ENCODE measurements around the gene LANCL2.

Gene LANCL2

DNA sequence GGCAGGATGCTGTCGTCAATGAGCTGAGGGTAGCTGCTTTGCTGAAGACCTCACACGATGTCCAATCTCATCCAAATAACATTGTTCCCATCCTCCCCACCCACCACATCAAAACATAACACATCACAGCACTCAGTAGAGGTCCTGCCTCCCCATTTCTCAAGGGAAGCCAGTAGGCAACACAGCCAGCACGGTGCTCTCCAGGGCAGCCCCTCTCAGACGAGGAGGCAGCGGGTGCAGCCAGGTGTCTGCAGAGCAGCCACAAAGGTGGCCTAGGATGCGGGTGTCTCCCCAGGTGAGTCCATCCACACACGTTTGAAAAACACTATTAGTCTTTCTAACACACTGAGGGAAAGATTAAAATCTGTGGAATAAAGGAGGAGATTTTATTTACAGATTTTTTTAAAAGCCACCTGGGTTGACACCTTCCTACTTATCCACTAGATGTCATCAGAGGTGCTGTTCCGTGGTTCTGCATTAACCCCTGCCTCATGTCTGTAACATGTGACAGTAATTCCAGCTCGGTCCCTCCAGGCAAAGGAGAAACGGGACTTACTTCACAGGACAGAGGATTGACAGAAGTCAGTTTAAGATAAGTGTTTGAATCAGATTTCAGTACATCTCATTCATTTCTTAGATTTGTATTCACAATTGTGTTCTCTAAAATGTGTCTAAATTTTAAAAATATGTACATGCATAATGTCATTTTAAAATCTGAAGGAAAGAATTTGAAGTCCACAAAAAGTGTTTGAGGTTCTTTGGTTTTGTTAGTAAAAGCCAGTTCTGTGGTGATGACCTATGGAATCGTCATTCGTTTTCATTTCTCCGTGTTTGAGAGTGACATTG lies 68.0 kb downstream of the LANCL2 start:
- H3K36me3 Mint-ChIP-seq (ENCODE audit: low read depth): no peaks in the 10 kb centered on the region
- H3K4me1 Mint-ChIP-seq: peaks cover 23% of the 10 kb centered on the region
- H3K9me3 Mint-ChIP-seq: no peaks in the 10 kb centered on the region
- H3K27ac Mint-ChIP-seq: no peak overlapping the region
- peaks cover 4% of the 10 kb centered on the region for H3K27me3 Mint-ChIP-seq (ENCODE audit: low read depth, poor library complexity)
- no peak overlapping the region for H3K4me3 Mint-ChIP-seq
- no peak for DNase-seq
- TF ChIP-seq, protein P1, sequence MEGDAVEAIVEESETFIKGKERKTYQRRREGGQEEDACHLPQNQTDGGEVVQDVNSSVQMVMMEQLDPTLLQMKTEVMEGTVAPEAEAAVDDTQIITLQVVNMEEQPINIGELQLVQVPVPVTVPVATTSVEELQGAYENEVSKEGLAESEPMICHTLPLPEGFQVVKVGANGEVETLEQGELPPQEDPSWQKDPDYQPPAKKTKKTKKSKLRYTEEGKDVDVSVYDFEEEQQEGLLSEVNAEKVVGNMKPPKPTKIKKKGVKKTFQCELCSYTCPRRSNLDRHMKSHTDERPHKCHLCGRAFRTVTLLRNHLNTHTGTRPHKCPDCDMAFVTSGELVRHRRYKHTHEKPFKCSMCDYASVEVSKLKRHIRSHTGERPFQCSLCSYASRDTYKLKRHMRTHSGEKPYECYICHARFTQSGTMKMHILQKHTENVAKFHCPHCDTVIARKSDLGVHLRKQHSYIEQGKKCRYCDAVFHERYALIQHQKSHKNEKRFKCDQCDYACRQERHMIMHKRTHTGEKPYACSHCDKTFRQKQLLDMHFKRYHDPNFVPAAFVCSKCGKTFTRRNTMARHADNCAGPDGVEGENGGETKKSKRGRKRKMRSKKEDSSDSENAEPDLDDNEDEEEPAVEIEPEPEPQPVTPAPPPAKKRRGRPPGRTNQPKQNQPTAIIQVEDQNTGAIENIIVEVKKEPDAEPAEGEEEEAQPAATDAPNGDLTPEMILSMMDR (IDR thresholded peaks at IDR 0.05): peak; percentile 44

DNA sequence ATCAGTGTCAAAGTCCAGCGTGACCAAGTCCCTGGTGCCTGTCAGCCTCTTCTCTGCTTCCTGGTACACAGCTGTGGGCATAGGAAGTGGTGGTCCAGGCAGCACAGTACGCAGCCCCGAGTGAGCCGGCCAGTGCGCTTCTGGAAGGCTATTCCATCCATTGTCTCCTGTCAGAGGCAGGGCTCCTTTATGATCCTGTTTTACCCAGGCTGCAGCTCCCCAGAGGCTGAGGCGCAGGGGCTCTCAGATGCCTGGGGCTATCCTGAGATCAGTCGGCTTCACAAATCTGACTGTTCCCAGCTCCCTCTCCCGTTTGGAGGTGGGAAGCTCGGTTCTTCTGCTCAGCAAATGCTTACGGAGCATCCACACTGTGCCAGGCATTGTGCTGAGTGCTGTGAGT lies 70.3 kb downstream of the LANCL2 start:
- Mint-ChIP-seq H3K4me1 (peaks cover 33% of the 10 kb centered on the region), H3K9me3 (no peaks in the 10 kb centered on the region), H3K27ac (no peak overlapping the region), H3K27me3 (ENCODE audit: low read depth, poor library complexity) (peaks cover 4% of the 10 kb centered on the region), H3K4me3 (no peak overlapping the region), H3K36me3 (ENCODE audit: low read depth) (no peaks in the 10 kb centered on the region)
- no peak for DNase-seq
- TF ChIP-seq, protein P1 (IDR thresholded peaks at IDR 0.05): no peak

DNA sequence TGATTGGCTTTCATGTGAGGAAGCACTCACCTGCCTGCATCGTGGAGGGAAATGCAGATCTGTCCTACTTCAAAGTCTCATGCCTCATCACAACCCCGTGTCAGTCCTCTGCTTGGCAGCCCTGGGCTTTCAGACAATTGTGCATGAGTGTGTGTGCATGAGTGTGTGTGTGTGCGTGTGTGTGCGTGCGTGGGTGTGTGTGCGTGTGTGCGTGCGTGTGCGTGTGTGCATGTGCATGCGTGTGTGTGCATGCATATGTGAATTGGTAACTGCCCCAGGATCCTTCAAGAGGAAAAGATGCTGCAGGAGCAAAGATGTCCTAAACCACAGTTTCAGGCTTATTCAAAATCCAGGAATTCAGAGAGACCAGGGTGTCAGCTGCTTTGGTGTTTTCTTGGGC lies 71.3 kb downstream of the LANCL2 start:
- Mint-ChIP-seq H3K4me1 (peaks cover 33% of the 10 kb centered on the region), H3K4me3 (no peak overlapping the region), H3K9me3 (no peaks in the 10 kb centered on the region), H3K27me3 (ENCODE audit: low read depth, poor library complexity) (peaks cover 4% of the 10 kb centered on the region), H3K27ac (no peak overlapping the region), H3K36me3 (ENCODE audit: low read depth) (no peaks in the 10 kb centered on the region)
- TF ChIP-seq, protein P1 (IDR thresholded peaks at IDR 0.05): no peak
- DNase-seq: no peak

DNA sequence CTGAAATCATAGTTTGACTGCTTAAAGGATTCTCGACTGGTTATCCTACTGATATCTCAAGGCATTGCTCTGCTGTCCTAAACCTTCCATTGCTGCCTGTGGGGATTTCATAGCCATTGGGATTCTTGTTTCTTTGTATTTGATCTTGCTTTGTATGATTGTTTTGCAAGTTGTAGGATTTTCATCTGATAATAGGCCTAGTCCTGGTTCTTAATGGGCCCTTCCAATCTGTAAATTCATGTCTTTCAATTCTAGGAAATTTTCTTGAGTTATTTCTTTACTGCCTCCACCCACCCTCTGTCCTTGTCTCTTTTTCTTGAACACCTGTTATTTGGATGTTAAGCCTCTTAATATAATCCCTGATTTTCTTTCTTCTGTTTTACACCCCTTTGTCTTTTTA lies 72.2 kb downstream of the LANCL2 start:
- Mint-ChIP-seq H3K27me3 (ENCODE audit: low read depth, poor library complexity) (peaks cover 4% of the 10 kb centered on the region), H3K4me3 (no peak overlapping the region), H3K4me1 (peaks cover 33% of the 10 kb centered on the region), H3K9me3 (no peaks in the 10 kb centered on the region), H3K27ac (no peak overlapping the region), H3K36me3 (ENCODE audit: low read depth) (no peaks in the 10 kb centered on the region)
- DNase-seq: no peak
- TF ChIP-seq, protein P1 (IDR thresholded peaks at IDR 0.05): no peak

DNA sequence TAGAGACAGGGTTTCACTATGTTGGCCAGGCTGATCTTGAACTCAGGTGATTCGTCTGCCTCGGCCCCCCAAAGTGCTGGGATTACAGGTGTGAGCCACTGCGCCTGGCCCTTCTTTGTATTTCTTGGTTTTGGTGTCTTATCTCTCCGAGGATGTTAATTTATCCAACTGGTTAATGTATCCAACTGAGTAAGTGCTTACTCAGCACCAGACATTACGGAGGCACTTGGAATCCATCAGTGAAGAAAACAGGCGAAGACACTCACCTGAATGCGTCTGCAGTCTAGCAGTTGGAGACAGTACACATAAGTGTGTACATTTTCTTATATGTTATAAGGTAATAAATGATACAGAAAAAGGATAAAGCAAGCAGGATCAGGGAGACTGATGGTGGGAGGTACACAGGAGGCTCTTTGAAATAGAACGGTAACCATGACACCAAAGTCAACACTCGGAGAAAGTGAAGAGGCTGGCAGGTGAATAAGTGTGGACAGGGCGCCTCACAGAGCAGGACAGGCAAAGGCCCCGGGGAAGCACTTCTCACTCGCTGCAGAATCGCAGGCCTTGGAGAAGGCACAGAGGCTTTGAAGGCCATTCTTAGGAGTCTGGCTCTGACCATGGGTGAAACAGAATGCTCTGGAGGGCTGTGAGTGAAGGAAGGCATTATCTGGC lies 73.1 kb downstream of the LANCL2 start:
- H3K27ac Mint-ChIP-seq: peak overlapping the region; percentile 29
- no peaks in the 10 kb centered on the region for H3K9me3 Mint-ChIP-seq
- TF ChIP-seq, protein P1 (IDR thresholded peaks at IDR 0.05): no peak
- DNase-seq: no peak
- no peak overlapping the region for H3K4me3 Mint-ChIP-seq
- no peaks in the 10 kb centered on the region for H3K36me3 Mint-ChIP-seq (ENCODE audit: low read depth)
- peaks cover 29% of the 10 kb centered on the region for H3K4me1 Mint-ChIP-seq
- peaks cover 4% of the 10 kb centered on the region for H3K27me3 Mint-ChIP-seq (ENCODE audit: low read depth, poor library complexity)
